Natural killer cell (primary cell): Measurements from ENCODE around the gene PPP1R17. TPM values are rescaled to one million over a fixed set of nuclear protein-coding genes. Genes with fewer than 3 reads are reported as not detected.

Source experiments
- ATAC-seq, 3 donors: fragments of 150-1000 bp in 2 of 3; fragments of 200-7000 bp in 1 of 3; cut with Tn5 transposase; 1 replicate in 1 of 3; 2 replicates in 2 of 3; pipeline ENCODE4 v1.10.0; 2021; ENCODE audit warnings: mild to moderate bottlenecking in 2 of 3, moderate library complexity in 2 of 3
- DNase-seq, 2 donors: peaks; one replicate each; pipeline versions ENCODE4 v3.0.0 to v3.0.0-alpha.2; 2013 to 2021; ENCODE audit warnings: mixed read lengths in 1 of 2
- H3K27ac ChIP-seq: one replicate; pipeline ENCODE4 v1.5.1; 2013; ENCODE audit warnings: mild to moderate bottlenecking, low read length
- H3K27me3 ChIP-seq: one replicate; pipeline ENCODE4 v1.6.1; 2013; ENCODE audit warnings: low read length; ENCODE audit not compliant: control insufficient read depth, insufficient read depth
- H3K36me3 ChIP-seq: one replicate; pipeline ENCODE4 v1.6.1; 2013; ENCODE audit warnings: low read length; ENCODE audit not compliant: control insufficient read depth, insufficient read depth
- H3K4me1 ChIP-seq: one replicate; pipeline ENCODE4 v1.6.1; 2013; ENCODE audit warnings: low read length; ENCODE audit not compliant: control insufficient read depth, insufficient read depth
- H3K4me3 ChIP-seq: one replicate; pipeline ENCODE4 v1.5.1; 2013; ENCODE audit warnings: low read length
- H3K9me3 ChIP-seq: one replicate; pipeline ENCODE4 v1.6.1; 2013; ENCODE audit warnings: low read length; ENCODE audit not compliant: control insufficient read depth, insufficient read depth
- H3K27ac Mint-ChIP-seq, 2 donors: one replicate each; pipeline ENCODE4 v1.8.0; 2022; ENCODE audit warnings: mild to moderate bottlenecking in 2 of 2, mixed read lengths in 2 of 2, moderate library complexity in 1 of 2
- H3K27me3 Mint-ChIP-seq, 2 donors: one replicate each; pipeline ENCODE4 v1.8.0; 2022; ENCODE audit warnings: low read depth in 2 of 2, mixed read lengths in 2 of 2
- H3K36me3 Mint-ChIP-seq: one replicate; pipeline ENCODE4 v1.8.0; 2022; ENCODE audit warnings: mixed read lengths
- H3K4me1 Mint-ChIP-seq, 2 donors: one replicate each; pipeline ENCODE4 v1.8.0; 2022; ENCODE audit warnings: mixed read lengths in 2 of 2
- H3K4me3 Mint-ChIP-seq: one replicate; pipeline ENCODE4 v1.8.0; 2022; ENCODE audit warnings: mild to moderate bottlenecking, moderate library complexity, mixed read lengths
- H3K9me3 Mint-ChIP-seq, 2 donors: one replicate each; pipeline ENCODE4 v1.8.0; 2022; ENCODE audit warnings: mixed read lengths in 2 of 2
- WGBS: methylation state at CpG from one replicate; pipeline ENCODE4 v1.1.7; 2013; ENCODE audit warnings: missing lambda C conversion rate; ENCODE audit not compliant: insufficient coverage; 5-methylcytosine and 5-hydroxymethylcytosine counted together
- intact Hi-C: fragments of 100-400 bp; cut with micrococcal nuclease; formaldehyde crosslinking; loops from one replicate; pipeline ENCODE4 v1.14.2; 2022
- total RNA-seq, 4 donors: library from RNA; stranded (reverse); fragments of 120-200 nt in 1 of 4; gene quantifications; one replicate each; pipeline versions ENCODE4 v1.2.3 to v1.2.4, GENCODE V29; 2013 to 2022
- TF ChIP-seq, protein P1 (sequence below): fragments of 200-600 bp; IDR thresholded peaks from one replicate; pipeline ENCODE4 v1.8.0; 2022; ENCODE audit warnings: antibody characterized with exemption

Gene PPP1R17
- total RNA-seq, 3 donors from 2014 or later (not counting 1 experiment from before 2014, with no cell fraction given): not detected

DNA sequence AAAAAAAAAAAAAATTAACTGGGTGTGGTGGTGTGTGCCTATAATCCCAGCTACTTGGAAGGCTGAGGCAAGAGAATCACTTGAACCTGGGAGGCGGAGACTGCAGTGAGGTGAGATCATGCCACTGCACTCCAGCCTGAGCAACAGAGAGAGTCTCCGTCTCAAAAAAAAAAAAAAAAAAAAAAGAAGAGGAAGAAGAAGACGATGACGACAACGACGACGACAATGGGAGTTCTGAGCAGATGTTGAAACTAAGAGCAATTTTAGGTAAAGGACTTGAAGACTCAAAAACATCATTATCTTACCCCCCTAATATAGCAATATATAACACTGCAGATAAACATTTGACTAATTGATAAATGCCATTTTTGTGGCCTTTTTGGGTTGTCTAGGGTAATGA is 39.5 kb upstream of the PPP1R17 start:
- no peaks in the 10 kb centered on the region for H3K27me3 Mint-ChIP-seq
- H3K4me1 ChIP-seq: no peaks in the 10 kb centered on the region
- H3K27me3 ChIP-seq: no peaks in the 10 kb centered on the region
- no peaks in the 10 kb centered on the region for H3K36me3 ChIP-seq
- no peak overlapping the region for H3K4me3 ChIP-seq
- H3K9me3 ChIP-seq: no peaks in the 10 kb centered on the region
- no peaks in the 10 kb centered on the region for H3K36me3 Mint-ChIP-seq
- H3K27ac Mint-ChIP-seq: no peak overlapping the region
- no peak overlapping the region for H3K27ac ChIP-seq
- H3K9me3 Mint-ChIP-seq: no peaks in the 10 kb centered on the region
- H3K4me1 Mint-ChIP-seq: no peaks in the 10 kb centered on the region
- ATAC-seq: no peak
- no peak for DNase-seq
- TF ChIP-seq, protein P1, sequence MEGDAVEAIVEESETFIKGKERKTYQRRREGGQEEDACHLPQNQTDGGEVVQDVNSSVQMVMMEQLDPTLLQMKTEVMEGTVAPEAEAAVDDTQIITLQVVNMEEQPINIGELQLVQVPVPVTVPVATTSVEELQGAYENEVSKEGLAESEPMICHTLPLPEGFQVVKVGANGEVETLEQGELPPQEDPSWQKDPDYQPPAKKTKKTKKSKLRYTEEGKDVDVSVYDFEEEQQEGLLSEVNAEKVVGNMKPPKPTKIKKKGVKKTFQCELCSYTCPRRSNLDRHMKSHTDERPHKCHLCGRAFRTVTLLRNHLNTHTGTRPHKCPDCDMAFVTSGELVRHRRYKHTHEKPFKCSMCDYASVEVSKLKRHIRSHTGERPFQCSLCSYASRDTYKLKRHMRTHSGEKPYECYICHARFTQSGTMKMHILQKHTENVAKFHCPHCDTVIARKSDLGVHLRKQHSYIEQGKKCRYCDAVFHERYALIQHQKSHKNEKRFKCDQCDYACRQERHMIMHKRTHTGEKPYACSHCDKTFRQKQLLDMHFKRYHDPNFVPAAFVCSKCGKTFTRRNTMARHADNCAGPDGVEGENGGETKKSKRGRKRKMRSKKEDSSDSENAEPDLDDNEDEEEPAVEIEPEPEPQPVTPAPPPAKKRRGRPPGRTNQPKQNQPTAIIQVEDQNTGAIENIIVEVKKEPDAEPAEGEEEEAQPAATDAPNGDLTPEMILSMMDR: no peak
- no peak overlapping the region for H3K4me3 Mint-ChIP-seq
- 91% methylated on average over 1 of the region's 7 CpGs for WGBS
- intact Hi-C loops: no loop called here

DNA sequence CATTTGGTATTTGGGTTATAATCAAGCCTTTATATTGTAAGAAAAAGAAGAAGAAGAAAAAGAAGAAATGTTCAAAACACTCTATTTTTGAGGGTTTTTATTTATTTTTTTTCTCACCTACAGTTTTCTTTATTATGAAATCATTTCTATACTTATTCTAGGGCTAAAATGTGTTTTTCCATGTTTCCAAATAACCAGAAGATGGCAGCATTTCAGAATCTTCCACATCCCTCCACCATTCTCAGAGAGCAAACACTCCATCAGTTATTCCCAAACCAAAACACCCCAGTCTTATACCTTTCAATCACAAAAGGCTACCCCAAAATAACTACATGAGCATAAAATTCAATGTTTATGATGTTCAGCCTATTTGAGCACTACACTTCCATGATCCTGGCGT is 38.7 kb upstream of the PPP1R17 start:
- no peak overlapping the region for H3K27ac Mint-ChIP-seq
- Histone ChIP-seq H3K4me1 (no peaks in the 10 kb centered on the region), H3K27ac (no peak overlapping the region), H3K36me3 (no peaks in the 10 kb centered on the region), H3K9me3 (no peaks in the 10 kb centered on the region), H3K4me3 (no peak overlapping the region), H3K27me3 (no peaks in the 10 kb centered on the region)
- WGBS: 94% methylated on average over 1 of the region's 1 CpG
- no peak overlapping the region for H3K4me3 Mint-ChIP-seq
- H3K4me1 Mint-ChIP-seq: no peaks in the 10 kb centered on the region
- TF ChIP-seq, protein P1: no peak
- ATAC-seq (no peak), DNase-seq (no peak)
- intact Hi-C loops: no loop called here
- H3K36me3 Mint-ChIP-seq: no peaks in the 10 kb centered on the region
- H3K9me3 Mint-ChIP-seq: no peaks in the 10 kb centered on the region
- H3K27me3 Mint-ChIP-seq: no peaks in the 10 kb centered on the region

DNA sequence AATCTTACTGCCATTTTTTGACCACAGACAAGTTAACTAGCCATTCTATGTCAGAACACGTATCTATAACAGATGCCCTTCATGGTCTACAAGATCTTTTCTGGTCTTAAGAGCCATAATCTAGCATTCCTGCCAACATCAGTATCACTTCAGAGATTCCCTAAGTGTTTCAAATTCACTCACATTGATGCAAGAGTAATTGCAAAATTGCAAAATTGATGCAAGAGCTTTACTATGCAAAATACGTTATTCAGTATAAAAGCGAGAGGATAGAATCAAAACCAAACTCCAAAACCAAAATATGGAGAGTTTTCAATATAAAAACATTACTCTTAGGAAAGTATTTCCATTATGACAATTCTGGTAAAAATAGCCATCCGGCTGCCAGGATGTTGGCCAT is 38.1 kb upstream of the PPP1R17 start:
- Mint-ChIP-seq H3K27ac (no peak overlapping the region), H3K36me3 (no peaks in the 10 kb centered on the region), H3K4me3 (no peak overlapping the region), H3K9me3 (no peaks in the 10 kb centered on the region), H3K4me1 (no peaks in the 10 kb centered on the region), H3K27me3 (no peaks in the 10 kb centered on the region)
- H3K36me3 ChIP-seq: no peaks in the 10 kb centered on the region
- H3K4me3 ChIP-seq: no peak overlapping the region
- TF ChIP-seq, protein P1: no peak
- H3K27ac ChIP-seq: no peak overlapping the region
- no peaks in the 10 kb centered on the region for H3K27me3 ChIP-seq
- no peaks in the 10 kb centered on the region for H3K4me1 ChIP-seq
- DNase-seq (no peak), ATAC-seq (no peak)
- no peaks in the 10 kb centered on the region for H3K9me3 ChIP-seq
- 89% methylated on average over 2 of the region's 4 CpGs for WGBS
- intact Hi-C loops: no loop called here

DNA sequence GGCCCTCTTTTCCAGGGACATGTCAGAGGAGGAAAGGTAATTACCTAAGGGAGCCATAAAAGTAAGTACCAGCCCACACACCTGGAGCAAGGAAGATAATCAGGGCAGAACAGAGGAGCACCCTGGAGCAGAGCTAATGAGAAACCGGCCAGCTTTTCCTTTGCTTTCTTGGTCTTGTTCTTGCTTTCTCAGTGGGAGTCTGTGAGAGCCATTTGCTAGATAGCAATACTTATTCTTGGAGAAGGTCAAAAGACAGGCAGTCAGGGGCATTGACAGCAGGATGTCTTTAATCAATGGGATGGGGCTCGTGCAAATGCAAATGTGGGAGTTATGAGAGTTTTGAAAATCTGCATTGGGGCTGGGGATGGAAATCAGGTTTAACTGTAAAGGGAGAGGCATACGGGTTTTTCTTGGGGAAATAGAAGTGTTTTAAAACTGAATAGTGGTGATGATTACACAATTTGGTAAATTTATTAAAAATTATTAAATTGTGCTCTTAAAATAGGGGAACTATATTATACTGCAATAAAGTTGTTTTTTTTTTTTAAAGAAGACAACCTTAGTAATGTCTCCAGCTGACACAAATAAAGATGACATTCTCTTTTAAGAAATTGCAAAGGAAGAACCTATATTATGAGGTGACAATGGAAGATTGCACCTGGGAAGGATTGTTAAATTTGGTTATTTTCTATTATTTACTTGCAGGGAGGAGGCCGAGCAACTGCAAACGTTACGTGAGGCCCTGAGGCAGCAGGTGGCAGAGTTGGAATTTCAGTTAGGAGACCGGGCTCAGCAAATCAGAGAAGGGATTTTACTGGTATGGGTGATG is 35.6 kb upstream of the PPP1R17 start:
- no peak overlapping the region for H3K27ac ChIP-seq
- no peaks in the 10 kb centered on the region for H3K4me1 ChIP-seq
- no peaks in the 10 kb centered on the region for H3K4me1 Mint-ChIP-seq
- no peaks in the 10 kb centered on the region for H3K27me3 ChIP-seq
- peaks cover 0 to 5% of the 10 kb centered on the region in 2 donors for H3K9me3 Mint-ChIP-seq
- no peak overlapping the region for H3K4me3 Mint-ChIP-seq
- intact Hi-C loops: no loop called here
- no peaks in the 10 kb centered on the region for H3K36me3 Mint-ChIP-seq
- DNase-seq (no peak), ATAC-seq (no peak)
- 78% methylated on average over 7 of the region's 7 CpGs for WGBS
- TF ChIP-seq, protein P1: no peak
- no peaks in the 10 kb centered on the region for H3K36me3 ChIP-seq
- no peak overlapping the region for H3K27ac Mint-ChIP-seq
- H3K9me3 ChIP-seq: no peaks in the 10 kb centered on the region
- no peak overlapping the region for H3K4me3 ChIP-seq
- no peaks in the 10 kb centered on the region for H3K27me3 Mint-ChIP-seq
